Measurements from ENCODE around the gene KAT6B. TPM values are rescaled to one million over a fixed set of nuclear protein-coding genes. Genes with fewer than 3 reads are reported as not detected.

Gene KAT6B
- total RNA-seq, 1 donor from 2014 or later = 41.1 TPM

DNA sequence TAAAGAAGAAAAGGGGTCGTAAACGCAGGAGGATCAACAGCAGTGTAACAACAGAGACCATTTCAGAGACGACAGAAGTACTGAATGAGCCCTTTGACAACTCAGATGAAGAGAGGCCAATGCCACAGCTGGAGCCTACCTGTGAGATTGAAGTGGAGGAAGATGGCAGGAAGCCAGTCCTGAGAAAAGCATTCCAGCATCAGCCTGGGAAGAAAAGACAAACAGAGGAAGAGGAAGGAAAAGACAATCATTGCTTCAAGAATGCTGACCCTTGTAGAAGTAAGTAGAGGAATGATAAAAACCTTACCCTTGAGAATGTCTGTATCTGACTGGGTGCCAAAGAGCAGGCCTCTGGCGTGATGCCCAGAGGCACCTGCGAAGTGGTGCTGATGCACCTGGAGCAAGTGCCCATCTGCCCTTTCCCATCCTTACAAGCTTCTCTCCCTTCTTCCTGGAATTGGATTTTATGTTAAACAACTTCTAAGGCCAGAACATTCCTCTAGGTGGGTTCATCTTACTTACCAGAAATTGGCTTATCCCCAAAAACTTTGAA lies 198.6 kb downstream of the KAT6B start:
- no peak overlapping the region for H3K27ac ChIP-seq
- DNase-seq (ENCODE audit: low spot score in 2 of 2) = no peak
- no peaks in the 10 kb centered on the region for H3K4me1 ChIP-seq
- no peaks in the 10 kb centered on the region for H3K27me3 ChIP-seq
- no peaks in the 10 kb centered on the region for H3K9me3 ChIP-seq
- H3K4me3 ChIP-seq = no peak overlapping the region
- H3K36me3 ChIP-seq = peaks cover 38 to 88% of the 10 kb centered on the region in 2 donors
- TF ChIP-seq, protein P1, sequence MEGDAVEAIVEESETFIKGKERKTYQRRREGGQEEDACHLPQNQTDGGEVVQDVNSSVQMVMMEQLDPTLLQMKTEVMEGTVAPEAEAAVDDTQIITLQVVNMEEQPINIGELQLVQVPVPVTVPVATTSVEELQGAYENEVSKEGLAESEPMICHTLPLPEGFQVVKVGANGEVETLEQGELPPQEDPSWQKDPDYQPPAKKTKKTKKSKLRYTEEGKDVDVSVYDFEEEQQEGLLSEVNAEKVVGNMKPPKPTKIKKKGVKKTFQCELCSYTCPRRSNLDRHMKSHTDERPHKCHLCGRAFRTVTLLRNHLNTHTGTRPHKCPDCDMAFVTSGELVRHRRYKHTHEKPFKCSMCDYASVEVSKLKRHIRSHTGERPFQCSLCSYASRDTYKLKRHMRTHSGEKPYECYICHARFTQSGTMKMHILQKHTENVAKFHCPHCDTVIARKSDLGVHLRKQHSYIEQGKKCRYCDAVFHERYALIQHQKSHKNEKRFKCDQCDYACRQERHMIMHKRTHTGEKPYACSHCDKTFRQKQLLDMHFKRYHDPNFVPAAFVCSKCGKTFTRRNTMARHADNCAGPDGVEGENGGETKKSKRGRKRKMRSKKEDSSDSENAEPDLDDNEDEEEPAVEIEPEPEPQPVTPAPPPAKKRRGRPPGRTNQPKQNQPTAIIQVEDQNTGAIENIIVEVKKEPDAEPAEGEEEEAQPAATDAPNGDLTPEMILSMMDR (IDR thresholded peaks at IDR 0.05) = no peak
- intact Hi-C loops (cut with DNase I) = no loop called here

DNA sequence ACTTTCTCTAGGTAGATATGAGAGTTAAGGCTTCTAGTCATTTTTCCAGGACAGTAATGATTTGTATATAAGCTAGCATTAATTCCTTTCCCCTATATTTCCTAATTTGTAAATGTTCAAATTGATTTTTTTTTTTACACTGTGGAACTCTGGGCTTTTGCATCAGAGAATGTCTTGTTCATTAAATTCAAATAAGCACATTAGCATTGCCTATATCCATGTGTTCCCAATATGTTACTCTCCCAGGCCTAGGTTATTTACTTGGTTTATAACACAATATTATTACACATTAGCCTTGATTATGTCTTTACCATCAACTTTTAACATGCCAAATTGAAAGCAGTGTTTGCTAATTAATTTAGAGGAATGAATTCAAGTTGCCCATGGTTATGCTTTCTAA lies 201.6 kb downstream of the KAT6B start:
- H3K4me1 ChIP-seq = no peaks in the 10 kb centered on the region
- no peak for DNase-seq (ENCODE audit: low spot score in 2 of 2)
- peaks cover 38 to 70% of the 10 kb centered on the region in 2 donors for H3K36me3 ChIP-seq
- H3K27ac ChIP-seq = no peak overlapping the region
- TF ChIP-seq, protein P1 (IDR thresholded peaks at IDR 0.05) = no peak
- no peaks in the 10 kb centered on the region for H3K27me3 ChIP-seq
- no peaks in the 10 kb centered on the region for H3K9me3 ChIP-seq
- H3K4me3 ChIP-seq = no peak overlapping the region
- intact Hi-C loops (cut with DNase I) = no loop called here

DNA sequence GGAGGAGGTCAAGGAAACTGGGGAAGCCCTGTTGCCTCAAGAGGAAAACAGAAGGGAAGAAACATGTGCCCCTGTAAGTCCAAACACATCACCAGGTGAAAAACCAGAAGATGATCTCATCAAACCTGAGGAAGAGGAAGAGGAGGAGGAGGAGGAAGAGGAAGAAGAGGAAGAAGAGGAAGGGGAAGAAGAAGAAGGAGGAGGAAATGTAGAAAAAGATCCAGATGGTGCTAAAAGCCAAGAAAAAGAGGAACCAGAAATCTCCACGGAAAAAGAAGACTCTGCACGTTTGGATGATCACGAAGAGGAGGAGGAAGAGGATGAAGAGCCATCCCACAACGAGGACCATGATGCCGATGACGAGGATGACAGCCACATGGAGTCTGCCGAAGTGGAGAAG lies 202.3 kb downstream of the KAT6B start:
- no peak for DNase-seq (ENCODE audit: low spot score in 2 of 2)
- Histone ChIP-seq H3K9me3 (no peaks in the 10 kb centered on the region), H3K36me3 (peaks cover 35 to 63% of the 10 kb centered on the region in 2 donors), H3K4me3 (no peak overlapping the region), H3K27ac (no peak overlapping the region), H3K27me3 (no peaks in the 10 kb centered on the region), H3K4me1 (no peaks in the 10 kb centered on the region)
- TF ChIP-seq, protein P1 (IDR thresholded peaks at IDR 0.05) = no peak
- intact Hi-C loops (cut with DNase I) = no loop called here

DNA sequence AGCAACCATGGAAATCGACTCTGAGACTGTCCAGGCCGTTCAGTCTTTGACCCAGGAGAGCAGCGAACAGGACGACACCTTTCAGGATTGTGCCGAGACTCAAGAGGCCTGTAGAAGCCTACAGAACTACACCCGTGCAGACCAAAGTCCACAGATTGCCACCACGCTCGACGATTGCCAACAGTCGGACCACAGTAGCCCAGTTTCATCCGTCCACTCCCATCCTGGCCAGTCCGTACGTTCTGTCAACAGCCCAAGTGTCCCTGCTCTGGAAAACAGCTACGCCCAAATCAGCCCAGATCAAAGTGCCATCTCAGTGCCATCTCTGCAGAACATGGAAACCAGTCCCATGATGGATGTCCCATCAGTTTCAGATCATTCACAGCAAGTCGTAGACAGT lies 203.0 kb downstream of the KAT6B start:
- Histone ChIP-seq H3K9me3 (no peaks in the 10 kb centered on the region), H3K27ac (no peak overlapping the region), H3K36me3 (peaks cover 34 to 60% of the 10 kb centered on the region in 2 donors), H3K4me1 (no peaks in the 10 kb centered on the region), H3K27me3 (no peaks in the 10 kb centered on the region), H3K4me3 (no peak overlapping the region)
- intact Hi-C loops (cut with DNase I) = no loop called here
- TF ChIP-seq, protein P1 (IDR thresholded peaks at IDR 0.05) = no peak
- no peak for DNase-seq (ENCODE audit: low spot score in 2 of 2)

DNA sequence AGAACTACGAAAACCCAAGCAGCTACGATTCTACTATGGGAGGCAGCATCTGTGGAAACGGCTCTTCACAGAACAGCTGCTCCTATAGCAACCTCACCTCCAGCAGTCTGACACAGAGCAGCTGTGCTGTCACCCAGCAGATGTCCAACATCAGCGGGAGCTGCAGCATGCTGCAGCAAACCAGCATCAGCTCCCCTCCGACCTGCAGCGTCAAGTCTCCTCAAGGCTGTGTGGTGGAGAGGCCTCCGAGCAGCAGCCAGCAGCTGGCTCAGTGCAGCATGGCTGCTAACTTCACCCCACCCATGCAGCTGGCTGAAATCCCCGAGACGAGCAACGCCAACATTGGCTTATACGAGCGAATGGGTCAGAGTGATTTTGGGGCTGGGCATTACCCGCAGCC lies 203.5 kb downstream of the KAT6B start:
- Histone ChIP-seq H3K27ac (no peak overlapping the region), H3K4me1 (no peaks in the 10 kb centered on the region), H3K27me3 (no peaks in the 10 kb centered on the region), H3K4me3 (no peak overlapping the region), H3K9me3 (no peaks in the 10 kb centered on the region), H3K36me3 (peaks cover 33 to 58% of the 10 kb centered on the region in 2 donors)
- TF ChIP-seq, protein P1 (IDR thresholded peaks at IDR 0.05) = no peak
- intact Hi-C loops (cut with DNase I) = no loop called here
- no peak for DNase-seq (ENCODE audit: low spot score in 2 of 2)

DNA sequence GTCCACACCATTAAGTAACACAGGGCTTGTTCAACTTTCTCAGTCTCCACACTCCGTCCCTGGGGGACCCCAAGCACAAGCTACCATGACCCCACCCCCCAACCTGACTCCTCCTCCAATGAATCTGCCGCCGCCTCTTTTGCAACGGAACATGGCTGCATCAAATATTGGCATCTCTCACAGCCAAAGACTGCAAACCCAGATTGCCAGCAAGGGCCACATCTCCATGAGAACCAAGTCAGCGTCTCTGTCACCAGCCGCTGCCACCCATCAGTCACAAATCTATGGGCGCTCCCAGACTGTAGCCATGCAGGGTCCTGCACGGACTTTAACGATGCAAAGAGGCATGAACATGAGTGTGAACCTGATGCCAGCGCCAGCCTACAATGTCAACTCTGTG lies 204.0 kb downstream of the KAT6B start:
- intact Hi-C loops (cut with DNase I) = no loop called here
- DNase-seq (ENCODE audit: low spot score in 2 of 2) = no peak

More for the DNA sequence above, 204.0 kb downstream of the KAT6B start:
- Histone ChIP-seq H3K4me1 (no peaks in the 10 kb centered on the region), H3K27me3 (no peaks in the 10 kb centered on the region), H3K36me3 (peaks cover 28 to 53% of the 10 kb centered on the region in 2 donors), H3K4me3 (no peak overlapping the region), H3K27ac (no peak overlapping the region), H3K9me3 (no peaks in the 10 kb centered on the region)
- TF ChIP-seq, protein P1 (IDR thresholded peaks at IDR 0.05) = no peak
